ENCODE data around the gene IFNLR1. TPM values are rescaled to one million over a fixed set of nuclear protein-coding genes. Genes with fewer than 3 reads are reported as not detected.
A peak's percentile ranks its signal among the peaks of the same experiment; 100 is the strongest.

Gene IFNLR1
- total and polyA plus RNA-seq, 9 of the 15 experiments (the other 6 are each of a cell fraction or from before 2014, with no cell fraction given), result not detected

GRCh38 chr1:24149866-24150233, 37.2 kb downstream of the IFNLR1 start (continued):
- TF ChIP-seq REST (IDR thresholded peaks at IDR 0.05; ENCODE audit: borderline replicate concordance) (0 out of 2 replicates have a peak, but pooled peaks have one; percentile 41), REST (CRISPR knock-in tag; IDR thresholded peaks at IDR 0.05; ENCODE audit: low read depth) (no peak), DPF2 (IDR thresholded peaks at IDR 0.05) (peak; percentile 83), FOXK1 (CRISPR knock-in tag; IDR thresholded peaks at IDR 0.05; ENCODE audit: borderline replicate concordance) (no peak), SMAD2 (IDR thresholded peaks at IDR 0.05; ENCODE audit: low read depth, low read length) (no peak), SMARCA5 (IDR thresholded peaks at IDR 0.05) (no peak), BRF1 (IDR thresholded peaks at IDR 0.05; ENCODE audit: borderline replicate concordance, extremely low read depth, insufficient read length) (no peak), NFIC (IDR thresholded peaks at IDR 0.05) (no peak), NRF1 (conservative IDR thresholded peaks at IDR 0.05 in 1 of 2, IDR thresholded peaks at IDR 0.05 in 1 of 2) (peak; percentile 70 to 73), HMBOX1 (IDR thresholded peaks at IDR 0.05) (0 out of 2 replicates have a peak, but pooled peaks have one; percentile 43), NR1H2 (CRISPR knock-in tag; IDR thresholded peaks at IDR 0.05) (no peak), ZFP30 (CRISPR knock-in tag; IDR thresholded peaks at IDR 0.05; ENCODE audit: borderline replicate concordance) (no peak), ZNF644 (tag; IDR thresholded peaks at IDR 0.05; ENCODE audit: low read depth) (no peak)
- TF ChIP-seq, protein P1, sequence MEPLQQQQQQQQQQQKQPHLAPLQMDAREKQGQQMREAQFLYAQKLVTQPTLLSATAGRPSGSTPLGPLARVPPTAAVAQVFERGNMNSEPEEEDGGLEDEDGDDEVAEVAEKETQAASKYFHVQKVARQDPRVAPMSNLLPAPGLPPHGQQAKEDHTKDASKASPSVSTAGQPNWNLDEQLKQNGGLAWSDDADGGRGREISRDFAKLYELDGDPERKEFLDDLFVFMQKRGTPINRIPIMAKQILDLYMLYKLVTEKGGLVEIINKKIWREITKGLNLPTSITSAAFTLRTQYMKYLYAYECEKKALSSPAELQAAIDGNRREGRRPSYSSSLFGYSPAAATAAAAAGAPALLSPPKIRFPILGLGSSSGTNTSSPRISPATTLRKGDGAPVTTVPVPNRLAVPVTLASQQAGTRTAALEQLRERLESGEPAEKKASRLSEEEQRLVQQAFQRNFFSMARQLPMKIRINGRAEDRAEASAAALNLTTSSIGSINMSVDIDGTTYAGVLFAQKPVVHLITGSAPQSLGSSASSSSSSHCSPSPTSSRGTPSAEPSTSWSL (CRISPR knock-in tag; IDR thresholded peaks at IDR 0.05; ENCODE audit: borderline replicate concordance), result no peak
- TF ChIP-seq, protein P2, sequence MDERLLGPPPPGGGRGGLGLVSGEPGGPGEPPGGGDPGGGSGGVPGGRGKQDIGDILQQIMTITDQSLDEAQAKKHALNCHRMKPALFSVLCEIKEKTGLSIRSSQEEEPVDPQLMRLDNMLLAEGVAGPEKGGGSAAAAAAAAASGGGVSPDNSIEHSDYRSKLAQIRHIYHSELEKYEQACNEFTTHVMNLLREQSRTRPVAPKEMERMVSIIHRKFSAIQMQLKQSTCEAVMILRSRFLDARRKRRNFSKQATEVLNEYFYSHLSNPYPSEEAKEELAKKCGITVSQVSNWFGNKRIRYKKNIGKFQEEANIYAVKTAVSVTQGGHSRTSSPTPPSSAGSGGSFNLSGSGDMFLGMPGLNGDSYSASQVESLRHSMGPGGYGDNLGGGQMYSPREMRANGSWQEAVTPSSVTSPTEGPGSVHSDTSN (CRISPR knock-in tag; IDR thresholded peaks at IDR 0.05; ENCODE audit: low read depth), result no peak
- TF ChIP-seq, protein P2 (tag; conservative IDR thresholded peaks at IDR 0.05; ENCODE audit: low read depth), result no peak

All from K562 (cell line).